Activated CD8-positive, alpha-beta memory T cell treated with anti-CD3 and anti-CD28 coated beads, Interleukin-2, amount 50 U/mL, for 24 hours (primary cell): Measurements from ENCODE around the gene ANG.
A peak's percentile ranks its signal among the peaks of the same experiment; 100 is the strongest.
"Not testable (repeated sequence)": the region's sequence is repeated elsewhere in the genome, so short reads cannot be mapped to it uniquely, and the experiment has no call there.

Source experiments
- DNase-seq: peaks from one replicate; pipeline ENCODE4 v3.0.0-alpha.2; 2020; ENCODE audit errors: extremely low read depth

ANG gene

GRCh38 chr14:20688167-20688839 is at the start of gene ANG:
Gene ANG (plus strand): TSS chr14:20688764. CDS start chr14:20693565, 4,801 bp downstream.
- DNase-seq = no peak

- DNase-seq = no peak
Measured at GRCh38 chr14:20641591-20641990, 47.0 kb upstream of the ANG start, which contains the start of gene OR6S1. Gene OR6S1 (minus strand): TSS chr14:20641691. CDS start chr14:20641691, 0 bp downstream.

GRCh38 chr14:20642182-20642581 is 46.4 kb upstream of the ANG start:
- no peak for DNase-seq

- not testable (repeated sequence) for DNase-seq
Measured at GRCh38 chr14:20642755-20643154, 45.8 kb upstream of the ANG start.

- DNase-seq = no peak
Measured at GRCh38 chr14:20644520-20644919, 44.0 kb upstream of the ANG start.

- no peak for DNase-seq
Measured at GRCh38 chr14:20645481-20645880, 43.1 kb upstream of the ANG start.

- DNase-seq = no peak
Measured at GRCh38 chr14:20652996-20653975, 35.3 kb upstream of the ANG start.

GRCh38 chr14:20655851-20656250 is 32.7 kb upstream of the ANG start:
- no peak for DNase-seq

- DNase-seq = no peak
Measured at GRCh38 chr14:20656274-20656673, 32.3 kb upstream of the ANG start.

GRCh38 chr14:20657216-20658211 is 31.1 kb upstream of the ANG start:
- DNase-seq = no peak

- DNase-seq = no peak
Measured at GRCh38 chr14:20658246-20658645, 30.3 kb upstream of the ANG start.

- no peak for DNase-seq
Measured at GRCh38 chr14:20659336-20659735, 29.2 kb upstream of the ANG start.

- no peak for DNase-seq
Measured at GRCh38 chr14:20659813-20660395, 28.7 kb upstream of the ANG start.

GRCh38 chr14:20661197-20661596 is 27.4 kb upstream of the ANG start:
- no peak for DNase-seq

- peak; percentile 70 for DNase-seq
Measured at GRCh38 chr14:20662968-20663732, 25.4 kb upstream of the ANG start.

GRCh38 chr14:20666400-20666961 is 22.1 kb upstream of the ANG start:
- not testable (repeated sequence) for DNase-seq

- DNase-seq = no peak
Measured at GRCh38 chr14:20667957-20668356, 20.6 kb upstream of the ANG start.

- DNase-seq = no peak
Measured at GRCh38 chr14:20668969-20669368, 19.6 kb upstream of the ANG start.

- DNase-seq = no peak
Measured at GRCh38 chr14:20671597-20672283, 16.8 kb upstream of the ANG start.
